Fibroblast of lung (primary cell): ENCODE data around the gene CPA4.

Source experiments
- EZH2 ChIP-seq: IDR thresholded peaks from 2 replicates; pipeline ENCODE4 v1.5.1; 2012; ENCODE audit warnings: low read length, control low read depth, mild to moderate bottlenecking; ENCODE audit errors: missing control alignments
- TF ChIP-seq, protein P1 (sequence below), 2 donors: IDR thresholded peaks in 1 of 2; conservative IDR thresholded peaks in 1 of 2; 1 replicate in 1 of 2; 2 replicates in 1 of 2; pipeline ENCODE4 v1.5.1; 2011 to 2012; ENCODE audit warnings: low read length in 2 of 2, control low read depth in 1 of 2, inconsistent platforms in 1 of 2, low read depth in 1 of 2, mild to moderate bottlenecking in 1 of 2

DNA sequence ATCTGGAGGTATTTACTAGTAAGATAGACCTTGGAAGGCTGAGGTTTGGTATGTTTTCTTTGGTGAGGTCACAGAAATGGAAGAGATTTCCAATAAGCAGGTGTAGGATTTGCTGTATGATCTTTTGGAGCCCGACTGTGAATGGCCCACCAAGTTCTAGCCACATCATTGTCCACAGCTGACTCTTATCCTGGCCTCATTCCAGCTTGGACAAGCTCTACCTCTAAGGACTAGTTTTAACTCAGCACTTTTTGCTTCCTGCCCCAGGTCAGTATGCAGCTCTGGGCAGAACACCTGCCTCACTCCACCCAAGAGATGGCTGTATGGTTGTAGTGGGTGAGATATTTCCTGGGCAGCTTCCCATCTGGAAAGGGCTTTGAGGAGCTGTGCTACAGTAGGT, 6.1 kb upstream of the CPA4 start:
- TF ChIP-seq, protein P1, sequence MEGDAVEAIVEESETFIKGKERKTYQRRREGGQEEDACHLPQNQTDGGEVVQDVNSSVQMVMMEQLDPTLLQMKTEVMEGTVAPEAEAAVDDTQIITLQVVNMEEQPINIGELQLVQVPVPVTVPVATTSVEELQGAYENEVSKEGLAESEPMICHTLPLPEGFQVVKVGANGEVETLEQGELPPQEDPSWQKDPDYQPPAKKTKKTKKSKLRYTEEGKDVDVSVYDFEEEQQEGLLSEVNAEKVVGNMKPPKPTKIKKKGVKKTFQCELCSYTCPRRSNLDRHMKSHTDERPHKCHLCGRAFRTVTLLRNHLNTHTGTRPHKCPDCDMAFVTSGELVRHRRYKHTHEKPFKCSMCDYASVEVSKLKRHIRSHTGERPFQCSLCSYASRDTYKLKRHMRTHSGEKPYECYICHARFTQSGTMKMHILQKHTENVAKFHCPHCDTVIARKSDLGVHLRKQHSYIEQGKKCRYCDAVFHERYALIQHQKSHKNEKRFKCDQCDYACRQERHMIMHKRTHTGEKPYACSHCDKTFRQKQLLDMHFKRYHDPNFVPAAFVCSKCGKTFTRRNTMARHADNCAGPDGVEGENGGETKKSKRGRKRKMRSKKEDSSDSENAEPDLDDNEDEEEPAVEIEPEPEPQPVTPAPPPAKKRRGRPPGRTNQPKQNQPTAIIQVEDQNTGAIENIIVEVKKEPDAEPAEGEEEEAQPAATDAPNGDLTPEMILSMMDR (conservative IDR thresholded peaks at IDR 0.05 in 1 of 2, IDR thresholded peaks at IDR 0.05 in 1 of 2; ENCODE audit: low read depth in 1 of 2, low read length in 2 of 2): no peak
- no peak for TF ChIP-seq EZH2
